ENCODE measurements around the gene ASTN1.
"Not testable (repeated sequence)": the region's sequence is repeated elsewhere in the genome, so short reads cannot be mapped to it uniquely, and the experiment has no call there.

ASTN1 gene

DNA sequence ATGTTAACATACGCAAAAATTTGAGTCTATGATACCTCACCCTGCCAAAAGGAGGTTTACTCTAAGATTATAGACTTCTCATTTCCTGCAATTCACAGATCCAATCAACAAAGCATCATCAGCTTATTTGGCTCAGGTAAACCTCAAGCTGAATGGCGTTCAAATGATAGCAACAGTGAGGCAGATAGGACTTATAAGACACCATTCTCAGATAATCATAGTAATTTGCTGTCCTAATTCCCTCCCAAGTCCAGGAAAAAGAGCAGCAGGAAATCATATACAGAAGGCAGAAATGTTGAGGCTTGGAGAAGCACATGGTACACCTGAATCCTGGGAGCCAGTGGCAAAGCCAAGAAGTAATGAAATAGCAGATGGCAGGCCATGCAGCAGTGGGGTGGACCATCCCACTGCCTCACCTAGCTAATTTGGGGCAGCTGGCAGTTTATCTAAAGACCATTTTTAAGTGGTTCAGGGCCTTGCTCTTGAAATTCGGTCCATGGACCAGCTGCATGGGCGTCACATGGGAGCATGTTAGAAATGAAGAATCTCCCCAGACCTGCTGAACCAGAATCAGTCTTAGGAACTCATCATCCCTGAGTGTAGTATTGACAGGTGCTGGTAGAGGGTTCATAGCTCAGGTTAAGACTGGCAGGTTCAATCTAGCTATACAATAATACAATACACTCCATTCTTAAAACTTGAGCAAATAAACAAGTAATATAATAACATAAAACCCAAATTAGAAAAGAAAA is 57.7 kb downstream of the ASTN1 start:
- no peak overlapping the region for H3K27ac Mint-ChIP-seq
- intact Hi-C loops (cut with micrococcal nuclease): no loop called here
- H3K9me3 Mint-ChIP-seq: no peaks in the 10 kb centered on the region
- H3K4me3 Mint-ChIP-seq: no peak overlapping the region
- H3K27me3 Mint-ChIP-seq: no peaks in the 10 kb centered on the region
- H3K36me3 Mint-ChIP-seq (ENCODE audit: low read depth): no peaks in the 10 kb centered on the region
- no peaks in the 10 kb centered on the region for H3K4me1 Mint-ChIP-seq (ENCODE audit: low read depth)

DNA sequence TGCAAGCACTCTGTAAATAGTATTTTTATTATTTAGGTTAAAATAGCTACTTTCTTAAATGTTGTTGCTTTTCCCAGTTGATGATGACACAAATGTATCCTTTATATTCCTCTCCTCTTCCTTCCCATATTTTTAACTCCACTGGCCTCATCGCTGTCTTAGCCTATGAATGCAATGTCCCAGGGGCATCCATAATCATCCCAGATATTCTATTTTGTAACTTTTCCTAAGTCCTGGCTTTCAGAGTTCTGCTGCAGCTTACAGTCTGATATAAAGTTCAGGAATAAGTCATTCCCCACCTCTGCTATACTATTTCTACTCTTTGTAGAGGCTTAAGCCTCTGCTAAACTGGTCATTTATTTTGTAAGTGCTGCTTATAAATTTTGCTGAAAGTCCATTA is 58.3 kb downstream of the ASTN1 start:
- H3K27me3 Mint-ChIP-seq: no peaks in the 10 kb centered on the region

DNA sequence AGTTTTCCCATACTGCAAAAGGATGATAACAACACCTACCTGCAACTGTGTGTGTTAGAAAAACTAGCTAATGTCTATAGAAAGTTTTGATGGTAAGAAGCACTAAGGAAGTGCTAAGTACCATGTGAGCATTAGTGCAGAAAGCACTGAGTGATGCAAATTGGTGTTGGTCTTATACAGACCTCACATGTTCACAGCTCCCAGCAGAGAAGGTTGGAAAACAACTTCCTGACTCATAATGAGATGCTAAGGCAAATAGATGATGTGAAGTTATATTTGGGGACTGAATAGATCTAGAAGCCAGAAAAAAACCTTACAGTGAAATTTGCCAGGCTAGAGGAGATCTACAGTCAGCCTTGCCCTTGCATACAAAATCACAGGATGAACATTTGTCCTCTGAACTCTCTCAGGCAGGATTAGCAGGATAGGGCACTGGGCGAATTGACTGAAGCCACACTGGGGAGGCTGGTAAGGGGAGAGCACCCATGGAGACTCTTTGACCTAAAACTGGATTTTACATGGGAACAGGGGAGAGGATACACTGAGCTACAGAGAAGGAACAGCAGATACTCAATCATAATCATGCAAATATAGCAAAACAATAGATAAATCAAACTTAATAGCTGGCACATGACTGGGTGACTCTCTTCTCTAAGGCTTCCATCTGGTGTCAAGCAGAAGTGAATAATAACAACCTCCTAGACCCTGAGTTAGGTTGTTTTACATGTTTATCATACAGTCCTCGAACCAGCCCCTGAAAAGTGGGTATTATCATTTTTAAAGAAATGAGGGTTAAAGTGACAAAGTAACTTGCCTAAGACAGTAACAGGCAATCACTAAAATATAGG is 61.3 kb downstream of the ASTN1 start:
- intact Hi-C loops (cut with micrococcal nuclease): no loop called here
- H3K27me3 Mint-ChIP-seq: no peaks in the 10 kb centered on the region
- no peak overlapping the region for H3K4me3 Mint-ChIP-seq
- no peak overlapping the region for H3K27ac Mint-ChIP-seq
- no peaks in the 10 kb centered on the region for H3K36me3 Mint-ChIP-seq (ENCODE audit: low read depth)
- H3K4me1 Mint-ChIP-seq (ENCODE audit: low read depth): no peaks in the 10 kb centered on the region
- no peaks in the 10 kb centered on the region for H3K9me3 Mint-ChIP-seq

More for the DNA sequence above, 58.3 kb downstream of the ASTN1 start:
- intact Hi-C loops (cut with micrococcal nuclease): no loop called here
- no peaks in the 10 kb centered on the region for H3K4me1 Mint-ChIP-seq (ENCODE audit: low read depth)
- no peaks in the 10 kb centered on the region for H3K36me3 Mint-ChIP-seq (ENCODE audit: low read depth)
- H3K4me3 Mint-ChIP-seq: no peak overlapping the region
- no peaks in the 10 kb centered on the region for H3K9me3 Mint-ChIP-seq
- no peak overlapping the region for H3K27ac Mint-ChIP-seq

- Mint-ChIP-seq H3K36me3 (ENCODE audit: low read depth) (no peaks in the 10 kb centered on the region), H3K27me3 (no peaks in the 10 kb centered on the region), H3K4me1 (ENCODE audit: low read depth) (no peaks in the 10 kb centered on the region), H3K4me3 (no peak overlapping the region), H3K9me3 (no peaks in the 10 kb centered on the region), H3K27ac (no peak overlapping the region)
- intact Hi-C loops (cut with micrococcal nuclease): no loop called here
Observed at GRCh38 chr1:177092001-177092400, 72.5 kb downstream of the ASTN1 start.

DNA sequence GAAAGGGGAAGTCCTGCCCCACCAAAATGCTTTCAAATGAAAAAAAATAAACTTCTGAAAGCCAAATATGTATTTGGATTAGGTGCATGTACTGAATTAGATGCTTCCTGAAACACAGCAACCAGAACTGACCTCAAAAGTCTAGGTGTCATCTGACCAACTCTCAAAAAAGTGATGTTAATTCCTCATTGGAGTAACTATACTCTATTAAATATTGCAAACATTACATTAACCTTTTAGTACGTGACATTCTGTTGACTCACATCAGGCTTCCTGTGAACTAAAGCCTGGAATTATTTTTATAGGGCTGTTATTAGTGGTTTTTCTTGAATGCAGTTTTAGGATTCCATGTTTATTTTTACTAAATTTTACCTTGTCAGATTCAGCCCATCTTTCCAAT is 73.5 kb downstream of the ASTN1 start:
- Mint-ChIP-seq H3K27ac (no peak overlapping the region), H3K36me3 (ENCODE audit: low read depth) (no peaks in the 10 kb centered on the region), H3K4me1 (ENCODE audit: low read depth) (no peaks in the 10 kb centered on the region), H3K9me3 (no peaks in the 10 kb centered on the region), H3K4me3 (no peak overlapping the region), H3K27me3 (no peaks in the 10 kb centered on the region)
- intact Hi-C loops (cut with micrococcal nuclease): no loop called here

GRCh38 chr1:177088966-177089365 is 75.5 kb downstream of the ASTN1 start:
- intact Hi-C loops (cut with micrococcal nuclease): no loop called here
- no peaks in the 10 kb centered on the region for H3K4me1 Mint-ChIP-seq (ENCODE audit: low read depth)
- no peaks in the 10 kb centered on the region for H3K36me3 Mint-ChIP-seq (ENCODE audit: low read depth)
- H3K27ac Mint-ChIP-seq: no peak overlapping the region
- no peaks in the 10 kb centered on the region for H3K27me3 Mint-ChIP-seq
- no peaks in the 10 kb centered on the region for H3K9me3 Mint-ChIP-seq
- H3K4me3 Mint-ChIP-seq: no peak overlapping the region

GRCh38 chr1:177082855-177083693 is 81.4 kb downstream of the ASTN1 start:
- Mint-ChIP-seq H3K27me3 (no peaks in the 10 kb centered on the region), H3K9me3 (no peaks in the 10 kb centered on the region)
- intact Hi-C loops (cut with micrococcal nuclease): no loop called here

GRCh38 chr1:177080564-177080963 is 83.9 kb downstream of the ASTN1 start:
- intact Hi-C loops (cut with micrococcal nuclease): no loop called here
- H3K9me3 Mint-ChIP-seq: no peaks in the 10 kb centered on the region
- no peaks in the 10 kb centered on the region for H3K4me1 Mint-ChIP-seq (ENCODE audit: low read depth)
- no peaks in the 10 kb centered on the region for H3K27me3 Mint-ChIP-seq
- H3K4me3 Mint-ChIP-seq: no peak overlapping the region
- no peaks in the 10 kb centered on the region for H3K36me3 Mint-ChIP-seq (ENCODE audit: low read depth)
- H3K27ac Mint-ChIP-seq: no peak overlapping the region

More at GRCh38 chr1:177082855-177083693, 81.4 kb downstream of the ASTN1 start:
- H3K4me3 Mint-ChIP-seq: no peak overlapping the region
- no peak overlapping the region for H3K27ac Mint-ChIP-seq
- H3K36me3 Mint-ChIP-seq (ENCODE audit: low read depth): no peaks in the 10 kb centered on the region
- no peaks in the 10 kb centered on the region for H3K4me1 Mint-ChIP-seq (ENCODE audit: low read depth)

DNA sequence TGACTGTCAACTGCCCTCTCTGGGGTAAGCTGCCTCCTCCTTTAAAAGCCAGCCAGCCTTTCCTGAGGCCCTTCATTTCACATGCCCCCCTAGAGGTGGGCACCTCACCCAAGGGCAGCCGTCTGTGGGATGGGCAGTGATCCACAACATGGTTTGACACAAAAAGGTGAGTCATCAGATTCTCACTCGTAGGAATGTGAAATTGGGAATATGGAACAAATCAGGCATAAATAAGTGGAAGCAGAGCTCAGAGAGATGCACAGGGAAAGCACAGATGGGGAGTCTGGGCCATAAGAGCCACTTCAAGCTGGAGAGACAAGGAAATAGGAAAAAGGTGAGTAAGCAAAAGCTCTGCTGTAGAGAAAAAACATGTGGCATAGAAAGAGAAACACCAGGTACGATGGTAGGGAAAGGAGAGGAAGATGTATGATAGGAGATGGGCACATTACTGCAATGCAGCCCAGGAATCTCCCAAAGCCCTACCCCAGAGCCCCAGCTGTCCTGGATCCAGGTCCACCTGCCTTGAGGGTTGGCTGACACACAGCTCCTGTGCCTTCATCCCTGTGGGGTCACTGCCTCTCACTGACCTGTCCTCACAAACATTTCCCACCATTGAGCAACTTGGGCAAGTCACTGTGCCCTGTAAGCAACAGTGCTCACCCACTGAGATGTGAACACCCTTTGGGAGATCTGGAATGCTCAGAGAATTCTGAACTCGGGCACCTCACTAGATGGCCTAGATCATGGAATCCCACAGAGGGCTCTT is 86.6 kb downstream of the ASTN1 start:
- intact Hi-C loops (cut with micrococcal nuclease): no loop called here
- H3K4me1 Mint-ChIP-seq (ENCODE audit: low read depth): no peaks in the 10 kb centered on the region
- no peaks in the 10 kb centered on the region for H3K36me3 Mint-ChIP-seq (ENCODE audit: low read depth)
- no peak overlapping the region for H3K27ac Mint-ChIP-seq
- H3K9me3 Mint-ChIP-seq: no peaks in the 10 kb centered on the region
- H3K4me3 Mint-ChIP-seq: no peak overlapping the region
- no peaks in the 10 kb centered on the region for H3K27me3 Mint-ChIP-seq

DNA sequence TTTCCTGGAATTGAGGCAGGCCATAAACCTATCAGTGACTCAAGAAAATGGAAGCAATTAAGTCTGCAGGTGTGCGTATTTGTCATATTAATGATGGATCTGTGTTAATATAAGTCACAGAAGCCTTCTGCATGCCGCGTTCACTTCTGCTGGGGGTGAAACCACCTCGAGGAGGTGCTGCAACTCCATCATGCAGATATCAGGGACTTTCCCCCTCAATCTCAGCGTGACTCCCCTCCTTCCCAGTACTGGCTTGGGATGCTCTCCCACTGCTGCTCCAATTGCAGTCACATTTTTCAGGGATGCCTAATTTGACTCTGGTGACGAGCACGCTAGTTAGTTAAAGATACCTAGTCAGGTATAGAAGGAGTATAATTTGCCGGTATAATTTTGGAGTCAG is 87.5 kb downstream of the ASTN1 start:
- intact Hi-C loops (cut with micrococcal nuclease): no loop called here
- no peaks in the 10 kb centered on the region for H3K36me3 Mint-ChIP-seq (ENCODE audit: low read depth)
- no peak overlapping the region for H3K4me3 Mint-ChIP-seq
- no peak overlapping the region for H3K27ac Mint-ChIP-seq
- H3K9me3 Mint-ChIP-seq: no peaks in the 10 kb centered on the region
- no peaks in the 10 kb centered on the region for H3K4me1 Mint-ChIP-seq (ENCODE audit: low read depth)
- H3K27me3 Mint-ChIP-seq: no peaks in the 10 kb centered on the region

- H3K27me3 Mint-ChIP-seq; H3K9me3 Mint-ChIP-seq; intact Hi-C loops (cut with micrococcal nuclease); H3K27ac Mint-ChIP-seq; H3K36me3 Mint-ChIP-seq (ENCODE audit: low read depth); H3K4me3 Mint-ChIP-seq; H3K4me1 Mint-ChIP-seq (ENCODE audit: low read depth): not testable (repeated sequence)
Observed at GRCh38 chr1:177074811-177075210, 89.7 kb downstream of the ASTN1 start.

DNA sequence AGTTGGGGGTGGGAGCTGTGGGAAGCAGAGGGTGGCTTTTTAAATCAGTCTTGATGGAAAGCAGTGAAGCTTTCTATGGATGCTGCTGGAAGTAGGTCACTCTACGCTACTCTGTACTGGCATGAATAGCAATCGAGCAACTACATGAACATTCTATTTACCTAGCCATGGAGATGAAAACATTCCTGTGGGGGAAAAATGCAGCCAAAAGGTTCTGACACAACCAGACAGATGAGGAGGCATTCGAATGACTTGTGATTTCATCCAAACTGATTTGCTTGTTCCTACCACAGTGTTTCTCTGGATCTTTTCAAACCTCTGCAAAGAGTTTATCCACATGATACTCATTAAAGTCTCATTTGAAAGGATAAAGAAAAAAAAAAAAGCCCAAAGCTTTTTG is 95.0 kb downstream of the ASTN1 start:
- H3K4me1 Mint-ChIP-seq (ENCODE audit: low read depth): no peaks in the 10 kb centered on the region
- H3K27ac Mint-ChIP-seq: no peak overlapping the region
- no peaks in the 10 kb centered on the region for H3K27me3 Mint-ChIP-seq
- no peaks in the 10 kb centered on the region for H3K36me3 Mint-ChIP-seq (ENCODE audit: low read depth)
- H3K9me3 Mint-ChIP-seq: peaks cover 8% of the 10 kb centered on the region
- intact Hi-C loops (cut with micrococcal nuclease): no loop called here
- H3K4me3 Mint-ChIP-seq: no peak overlapping the region

DNA sequence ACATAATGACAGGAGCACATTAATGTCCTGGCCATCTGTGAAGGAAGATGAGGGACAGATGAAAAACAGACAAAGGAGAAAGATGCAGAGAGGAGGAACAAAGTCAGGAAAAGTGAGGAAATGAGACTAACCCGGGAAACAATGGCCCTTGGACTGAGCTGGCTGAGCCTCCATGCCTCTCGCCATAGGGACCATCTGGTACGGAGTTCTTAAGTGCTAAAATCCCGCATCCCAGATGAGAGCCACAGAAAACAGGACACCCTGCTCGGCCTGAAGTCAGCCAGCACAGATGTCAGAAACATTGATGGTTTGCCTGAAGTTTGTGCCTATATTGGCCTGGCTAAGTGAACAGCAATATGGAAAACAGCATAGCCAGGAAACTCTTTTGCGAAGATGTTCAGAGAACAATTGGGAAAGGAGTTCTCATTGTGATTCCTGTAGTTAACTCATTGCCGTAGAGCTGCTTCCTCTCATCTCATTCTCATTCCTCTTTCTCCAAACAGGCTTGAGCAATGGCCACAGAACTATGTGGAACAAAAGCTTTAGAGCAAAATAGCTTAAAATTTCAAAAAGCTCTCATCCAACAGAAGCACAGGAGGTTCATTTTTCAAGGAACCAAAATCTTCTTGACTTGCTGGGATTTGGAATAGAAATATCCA is 96.6 kb downstream of the ASTN1 start:
- H3K4me3 Mint-ChIP-seq: no peak overlapping the region
- no peaks in the 10 kb centered on the region for H3K27me3 Mint-ChIP-seq
- H3K9me3 Mint-ChIP-seq: peaks cover 19% of the 10 kb centered on the region
- H3K36me3 Mint-ChIP-seq (ENCODE audit: low read depth): no peaks in the 10 kb centered on the region
- H3K27ac Mint-ChIP-seq: no peak overlapping the region
- no peaks in the 10 kb centered on the region for H3K4me1 Mint-ChIP-seq (ENCODE audit: low read depth)
- intact Hi-C loops (cut with micrococcal nuclease): no loop called here
